Brain microvascular endothelial cell (primary cell): ENCODE measurements around the gene SLC22A7.
"Not testable (repeated sequence)": the region's sequence is repeated elsewhere in the genome, so short reads cannot be mapped to it uniquely, and the experiment has no call there.

ENCODE experiments used
- DNase-seq: peaks from one replicate; pipeline ENCODE4 v3.0.0-alpha.2; 2020
- H3K27ac ChIP-seq: fragments of 250-450 bp; sonication (Bioruptor Pico); 2 replicates; pipeline ENCODE4 v1.5.1; 2020; ENCODE audit warnings: mild to moderate bottlenecking, moderate library complexity
- H3K27me3 ChIP-seq: fragments of 250-450 bp; sonication (Bioruptor Pico); replicated peaks from 2 replicates; pipeline ENCODE4 v1.5.1; 2020; ENCODE audit warnings: mild to moderate bottlenecking
- H3K36me3 ChIP-seq: fragments of 250-450 bp; sonication (Bioruptor Pico); replicated peaks from 2 replicates; pipeline ENCODE4 v1.5.1; 2020; ENCODE audit warnings: mild to moderate bottlenecking
- H3K4me3 ChIP-seq: 2 replicates; pipeline ENCODE4 v1.5.1; 2011; ENCODE audit warnings: low read depth, mild to moderate bottlenecking, control low read depth, low read length, moderate library complexity
- in situ Hi-C: cut with HindIII; loops from 2 replicates; pipeline ENCODE4 v1.10.0; 2017; ENCODE audit warnings: low sequenced_read_pairs, low pct_ligation_motif_present
- TF ChIP-seq, protein P1 (sequence below): IDR thresholded peaks from 2 replicates; pipeline ENCODE4 v1.5.1; 2011; ENCODE audit warnings: low read depth, mild to moderate bottlenecking, moderate library complexity, low read length, control low read depth, inconsistent platforms; ENCODE audit errors: missing control alignments

Gene SLC22A7

DNA sequence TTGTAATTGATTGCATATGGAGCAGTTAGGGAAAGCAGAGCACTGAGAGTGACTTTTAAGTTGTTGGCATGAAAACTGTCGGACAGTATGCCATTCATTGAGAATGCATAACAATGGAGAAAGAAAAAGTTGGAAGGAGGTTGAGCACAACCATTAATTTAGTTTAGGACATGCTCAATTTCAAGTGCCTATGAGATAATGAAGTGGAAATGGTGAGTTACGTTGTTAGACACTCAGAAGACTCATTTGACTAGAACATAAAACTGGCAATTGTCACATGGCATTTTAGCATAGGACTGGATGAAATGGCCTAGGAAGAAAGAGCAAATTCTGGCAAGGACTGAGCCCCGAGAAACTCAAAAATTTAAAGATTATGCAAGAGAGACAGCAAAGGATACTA is 49.4 kb downstream of the SLC22A7 start:
- no peak for DNase-seq
- H3K27ac ChIP-seq, result no peak overlapping the region
- TF ChIP-seq, protein P1, sequence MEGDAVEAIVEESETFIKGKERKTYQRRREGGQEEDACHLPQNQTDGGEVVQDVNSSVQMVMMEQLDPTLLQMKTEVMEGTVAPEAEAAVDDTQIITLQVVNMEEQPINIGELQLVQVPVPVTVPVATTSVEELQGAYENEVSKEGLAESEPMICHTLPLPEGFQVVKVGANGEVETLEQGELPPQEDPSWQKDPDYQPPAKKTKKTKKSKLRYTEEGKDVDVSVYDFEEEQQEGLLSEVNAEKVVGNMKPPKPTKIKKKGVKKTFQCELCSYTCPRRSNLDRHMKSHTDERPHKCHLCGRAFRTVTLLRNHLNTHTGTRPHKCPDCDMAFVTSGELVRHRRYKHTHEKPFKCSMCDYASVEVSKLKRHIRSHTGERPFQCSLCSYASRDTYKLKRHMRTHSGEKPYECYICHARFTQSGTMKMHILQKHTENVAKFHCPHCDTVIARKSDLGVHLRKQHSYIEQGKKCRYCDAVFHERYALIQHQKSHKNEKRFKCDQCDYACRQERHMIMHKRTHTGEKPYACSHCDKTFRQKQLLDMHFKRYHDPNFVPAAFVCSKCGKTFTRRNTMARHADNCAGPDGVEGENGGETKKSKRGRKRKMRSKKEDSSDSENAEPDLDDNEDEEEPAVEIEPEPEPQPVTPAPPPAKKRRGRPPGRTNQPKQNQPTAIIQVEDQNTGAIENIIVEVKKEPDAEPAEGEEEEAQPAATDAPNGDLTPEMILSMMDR, result no peak
- no peak overlapping the region for H3K4me3 ChIP-seq
- in situ Hi-C loops, result no loop called here
- peaks cover 12% of the 10 kb centered on the region for H3K36me3 ChIP-seq
- no peaks in the 10 kb centered on the region for H3K27me3 ChIP-seq

DNA sequence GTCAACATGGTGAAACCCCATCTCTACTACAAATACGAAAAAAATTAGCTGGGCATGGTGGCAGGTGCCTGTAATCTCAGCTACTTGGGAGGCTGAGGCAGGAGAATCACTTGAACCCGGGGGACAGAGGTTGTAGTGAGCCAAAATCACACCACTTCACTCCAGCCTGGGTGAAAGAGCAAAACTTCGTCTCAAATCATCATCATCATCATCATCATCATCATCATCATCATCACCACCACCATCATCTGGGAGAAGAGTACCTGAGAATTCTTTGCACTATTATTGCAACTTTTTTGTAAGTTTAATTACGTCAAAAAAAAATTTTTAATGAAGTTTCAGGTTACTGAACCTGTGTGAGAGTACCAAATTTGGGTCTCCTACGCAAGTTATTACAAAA is 53.9 kb downstream of the SLC22A7 start:
- in situ Hi-C loops, H3K4me3 ChIP-seq, DNase-seq, H3K27me3 ChIP-seq, H3K27ac ChIP-seq: not testable (repeated sequence)
- peaks cover 25% of the 10 kb centered on the region for H3K36me3 ChIP-seq
